ENCODE results near the gene WDR48.

Gene WDR48

DNA sequence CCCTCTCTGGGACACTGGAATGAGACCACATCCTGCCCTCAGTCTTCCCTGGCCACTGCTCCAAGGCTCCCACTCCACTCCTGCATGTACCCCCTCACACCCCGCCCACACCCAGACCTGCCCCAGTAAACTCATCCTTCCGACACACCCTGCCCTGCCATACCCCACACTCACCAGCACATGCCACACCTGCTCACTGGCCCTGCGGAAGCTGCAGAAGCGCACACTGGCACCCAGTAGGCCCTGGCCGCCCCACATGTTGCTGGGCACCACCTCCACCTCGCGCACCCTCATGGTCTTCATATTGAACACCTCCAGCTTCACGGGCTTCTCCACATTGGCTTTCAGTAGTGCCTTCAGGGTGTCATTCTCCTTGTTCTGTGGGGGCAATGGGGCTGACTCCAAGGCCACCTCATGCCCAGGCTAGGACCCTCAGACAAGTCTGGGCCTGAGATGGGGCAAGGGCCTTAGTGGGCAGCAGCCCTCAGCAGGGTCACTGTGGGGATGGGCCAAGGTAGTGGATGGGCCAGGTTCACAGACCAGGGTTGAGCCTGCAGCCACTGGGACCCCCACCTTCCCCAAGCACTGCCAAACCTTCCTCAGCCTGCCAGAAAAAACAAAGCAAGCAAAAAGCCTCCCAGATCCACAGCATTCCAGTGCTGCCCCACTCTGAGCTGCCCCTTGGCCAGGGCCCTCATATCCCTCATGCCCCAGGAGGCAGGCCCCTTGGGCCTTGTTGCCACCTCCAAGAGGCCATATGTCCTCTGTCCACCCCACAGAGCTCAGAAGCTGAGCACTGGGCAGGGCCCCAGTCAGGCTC is 50.9 kb downstream of the WDR48 start:
- no peak for DNase-seq

DNA sequence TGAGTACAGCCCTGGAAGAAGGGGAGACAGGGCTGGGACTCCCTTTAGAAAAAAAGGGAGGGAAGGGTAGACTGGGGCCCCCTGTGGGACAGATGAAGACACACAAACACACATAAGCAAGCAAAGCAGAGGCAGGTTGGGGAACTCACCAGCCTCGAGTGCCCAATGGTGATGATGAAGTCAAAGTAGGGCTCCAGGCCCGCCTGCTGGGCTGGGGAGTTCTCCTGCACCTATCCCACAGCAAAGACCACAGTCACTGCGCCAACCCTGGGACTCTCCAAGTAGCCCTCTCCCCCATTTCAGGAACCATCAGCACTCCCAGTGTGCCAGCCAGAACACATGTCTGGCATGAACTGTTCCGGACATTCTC is 51.5 kb downstream of the WDR48 start:
- no peak for DNase-seq

DNA sequence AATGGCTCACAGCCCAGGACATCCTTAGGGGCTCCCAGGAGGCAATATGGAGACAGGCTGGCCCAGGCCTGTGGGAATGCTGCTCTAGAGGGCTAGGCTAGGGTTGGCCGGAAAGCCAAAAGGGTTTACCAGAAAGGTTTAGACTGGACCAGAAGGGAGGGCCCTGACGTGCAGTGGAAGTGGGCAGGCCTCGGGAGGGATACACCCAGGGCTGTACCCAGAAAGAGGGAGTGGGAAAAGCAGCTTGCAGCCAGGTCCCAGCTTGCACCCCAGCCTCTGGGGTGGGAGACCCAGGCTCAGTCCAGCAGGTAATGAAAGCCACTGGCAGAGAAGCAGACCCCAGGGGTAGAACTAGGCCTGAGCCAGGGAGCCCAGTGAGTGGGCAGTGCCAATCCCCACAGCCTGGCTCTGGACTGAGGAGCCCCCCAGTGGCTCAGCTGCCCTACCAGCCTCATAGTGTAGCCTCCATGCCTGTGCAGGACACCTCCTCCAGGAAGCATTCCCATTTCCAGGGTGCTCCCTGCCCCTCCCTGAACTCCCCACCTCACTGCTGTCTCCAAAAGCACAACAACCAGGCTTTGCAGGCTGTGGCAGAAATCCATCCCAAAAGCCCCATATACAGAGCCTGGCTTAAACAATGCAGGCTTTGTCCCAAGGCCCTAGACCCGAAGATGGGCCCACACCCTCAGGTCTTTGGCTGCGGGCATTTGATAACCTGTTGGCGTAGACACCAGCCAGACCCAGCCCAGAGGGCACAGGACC is 52.2 kb downstream of the WDR48 start:
- DNase-seq = no peak

GRCh38 chr3:39104961-39105686 is 53.3 kb downstream of the WDR48 start:
- no peak for DNase-seq

DNA sequence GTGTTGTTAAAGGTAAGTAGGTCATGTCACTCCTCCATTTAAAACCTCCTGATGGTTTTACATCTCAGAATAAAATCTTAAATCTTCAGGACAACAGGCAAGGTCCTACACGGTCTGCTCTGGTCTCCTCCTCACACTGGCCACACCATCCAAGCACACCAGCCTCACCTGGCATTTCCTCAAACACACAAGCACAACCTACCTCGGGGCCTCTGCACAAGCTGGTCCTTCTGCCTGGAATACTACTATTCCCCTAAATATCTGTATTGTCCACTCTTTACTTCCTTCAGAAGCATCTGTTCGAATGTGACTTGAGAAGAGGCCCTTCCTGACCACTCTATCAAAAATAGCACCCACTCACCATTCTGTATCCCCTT is 53.9 kb downstream of the WDR48 start:
- DNase-seq = no peak

DNA sequence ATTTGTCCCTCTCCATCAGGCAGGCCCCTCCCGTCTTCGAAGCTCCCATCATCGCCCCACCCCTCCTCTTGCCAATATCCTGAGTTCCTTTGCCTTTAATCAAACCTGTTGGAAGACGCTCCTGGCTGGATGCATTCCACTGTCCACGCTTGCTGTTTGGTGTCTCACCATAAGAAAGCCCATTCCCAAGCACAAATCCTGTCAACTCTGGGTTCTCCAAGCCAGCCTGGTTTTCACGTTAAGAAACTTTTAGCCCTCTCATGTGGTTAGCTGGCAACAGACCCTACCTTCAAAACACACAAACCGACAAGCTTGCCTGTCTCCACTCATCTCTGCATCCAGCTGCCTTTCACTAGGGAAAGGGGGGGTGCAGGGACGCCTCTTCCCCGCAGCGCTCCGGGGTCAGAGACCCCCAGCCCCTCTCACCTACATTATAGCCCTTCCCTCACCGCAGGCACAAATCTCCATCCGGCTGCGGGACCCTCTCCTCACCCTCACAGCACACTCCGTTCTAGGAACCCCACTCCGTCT is 54.5 kb downstream of the WDR48 start:
- no peak for DNase-seq

- DNase-seq = no peak
Observed at GRCh38 chr3:39106851-39107387, 55.1 kb downstream of the WDR48 start.

- DNase-seq = peak; percentile 61
Observed at GRCh38 chr3:39107388-39108199, 55.8 kb downstream of the WDR48 start, which contains the start of the genes GORASP1 and TTC21A. Gene GORASP1 (minus strand): TSS chr3:39107627. CDS start chr3:39107541, 86 bp downstream. Gene TTC21A (plus strand): TSS chr3:39107680. CDS start chr3:39107838, 158 bp downstream.

DNA sequence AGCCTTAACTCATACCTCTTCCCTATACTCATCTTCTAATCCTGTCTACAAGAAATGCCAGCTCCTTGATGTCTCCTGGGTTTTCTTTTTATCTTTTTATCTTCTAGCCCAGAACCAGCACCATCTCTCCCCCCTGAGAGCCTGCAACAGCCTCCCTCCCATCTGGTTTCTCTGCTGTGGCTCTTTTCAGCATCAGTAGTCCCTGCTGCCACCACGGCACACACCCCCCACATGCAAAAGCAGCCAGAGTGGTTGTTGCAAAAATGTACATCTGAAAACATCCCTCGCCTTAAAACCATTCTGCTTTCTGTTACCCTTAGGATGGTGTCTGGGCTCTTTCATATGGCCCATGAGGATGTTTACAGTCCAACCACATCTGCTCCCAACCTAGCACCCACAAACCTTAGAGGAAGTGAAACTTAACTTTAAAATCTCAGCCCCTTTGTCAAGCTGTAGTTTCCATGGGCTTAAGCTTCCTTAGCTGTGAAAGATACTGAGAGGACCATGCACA is 56.4 kb downstream of the WDR48 start:
- DNase-seq = no peak

DNA sequence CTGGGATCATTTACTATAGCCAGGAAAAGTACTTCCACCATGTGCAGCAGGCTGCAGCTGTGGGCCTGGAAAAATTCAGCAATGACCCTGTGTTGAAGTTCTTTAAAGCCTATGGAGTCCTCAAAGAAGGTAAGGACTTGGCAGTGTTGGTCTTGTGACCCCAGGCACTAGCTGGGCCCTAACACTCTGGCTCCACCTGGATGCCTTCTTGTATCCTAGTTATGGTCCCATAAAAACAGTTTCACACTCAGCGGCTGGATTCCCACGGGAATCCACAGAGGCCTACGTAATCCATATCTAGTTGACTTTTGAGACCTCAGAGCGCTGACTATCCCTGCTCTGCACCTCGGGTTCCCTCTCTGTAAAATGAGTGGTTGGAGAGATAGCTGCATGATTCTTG is 57.3 kb downstream of the WDR48 start:
- DNase-seq = no peak

DNA sequence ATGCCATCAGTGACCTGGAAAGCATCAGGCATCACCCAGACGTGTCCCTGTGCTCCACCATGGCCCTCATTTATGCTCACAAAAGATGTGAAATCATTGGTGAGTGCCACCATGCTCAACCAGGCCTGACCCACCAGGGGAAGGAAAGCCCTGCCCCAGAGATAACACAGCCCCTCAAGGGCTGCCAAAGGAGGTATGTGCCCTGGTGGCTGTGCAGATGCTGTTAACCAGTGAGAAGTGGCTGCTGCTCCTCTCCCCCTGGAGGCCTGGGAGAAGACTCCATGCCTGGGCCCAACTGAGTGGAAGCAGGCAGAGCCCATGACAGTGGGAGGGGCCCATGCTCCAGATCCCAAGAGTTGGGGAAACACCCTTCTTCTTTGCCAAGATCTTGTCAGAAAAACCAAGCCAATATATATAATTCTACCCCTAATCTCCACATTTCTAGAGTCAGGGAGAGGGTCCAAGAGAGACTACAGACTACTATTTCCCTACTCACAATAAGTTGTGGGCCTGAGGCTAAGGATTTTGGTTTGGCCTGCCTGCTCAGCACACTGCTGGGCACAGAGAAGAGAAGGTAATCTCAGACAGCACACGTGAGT is 58.3 kb downstream of the WDR48 start:
- no peak for DNase-seq

DNA sequence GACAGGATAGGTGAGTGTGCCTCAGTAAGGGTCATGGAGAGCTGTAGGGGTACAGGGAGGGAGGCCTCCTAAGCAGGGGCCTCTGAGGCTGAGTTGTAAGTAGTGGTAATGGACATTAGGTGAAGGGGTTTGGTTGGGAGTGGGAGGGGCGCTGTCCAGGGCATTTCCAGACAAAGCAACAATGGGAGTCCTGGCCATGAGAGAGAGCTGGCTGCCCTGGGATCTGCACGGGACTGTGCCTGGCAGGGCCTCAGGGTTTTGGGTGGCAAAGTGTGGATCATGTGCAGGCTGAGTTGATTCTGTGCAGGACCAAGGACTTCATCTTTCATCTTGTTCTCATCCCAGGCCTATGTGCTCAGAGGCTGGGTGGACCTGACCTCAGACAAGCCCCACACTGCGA is 60.3 kb downstream of the WDR48 start:
- DNase-seq = no peak

GRCh38 chr3:39112535-39112934 is 60.7 kb downstream of the WDR48 start:
- DNase-seq = no peak

- DNase-seq = no peak
Observed at GRCh38 chr3:39113291-39113690, 61.5 kb downstream of the WDR48 start.

DNA sequence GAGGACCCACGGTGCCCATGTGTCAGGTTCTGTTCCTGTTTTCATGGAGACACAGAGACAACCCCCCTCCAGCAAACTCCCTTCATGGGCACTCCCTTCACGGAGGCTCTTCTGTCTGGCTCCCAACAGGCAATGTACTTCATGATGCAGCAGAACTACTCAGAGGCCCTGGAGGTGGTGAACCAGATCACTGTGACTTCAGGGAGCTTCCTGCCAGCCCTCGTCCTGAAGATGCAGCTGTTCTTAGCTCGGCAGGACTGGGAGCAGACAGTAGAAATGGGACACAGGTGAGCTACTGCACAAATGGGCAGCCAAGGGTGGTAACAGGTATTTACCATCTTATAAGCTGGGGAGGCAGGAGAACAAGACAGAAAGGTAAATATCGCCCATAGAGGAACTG is 62.6 kb downstream of the WDR48 start:
- no peak for DNase-seq

DNA sequence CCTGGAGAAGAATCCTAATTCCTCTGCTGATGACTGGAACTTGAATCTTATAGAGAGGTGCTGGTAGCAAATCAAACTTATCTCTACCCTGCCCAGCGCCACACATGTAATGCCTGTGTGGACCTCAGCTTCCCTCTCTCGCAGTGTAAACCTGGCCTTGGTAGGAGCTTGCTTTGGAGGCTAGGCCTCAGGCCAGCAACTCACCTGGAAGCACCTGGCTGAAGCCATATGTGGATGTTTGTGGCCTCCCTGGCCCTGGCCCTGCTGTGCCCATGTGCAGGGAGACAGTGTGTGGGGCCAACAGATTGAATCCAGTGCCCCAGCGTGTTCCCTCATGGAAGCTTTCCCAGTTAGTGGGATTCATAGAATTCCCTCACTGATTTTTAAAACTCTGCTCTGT is 64.1 kb downstream of the WDR48 start:
- no peak for DNase-seq

DNA sequence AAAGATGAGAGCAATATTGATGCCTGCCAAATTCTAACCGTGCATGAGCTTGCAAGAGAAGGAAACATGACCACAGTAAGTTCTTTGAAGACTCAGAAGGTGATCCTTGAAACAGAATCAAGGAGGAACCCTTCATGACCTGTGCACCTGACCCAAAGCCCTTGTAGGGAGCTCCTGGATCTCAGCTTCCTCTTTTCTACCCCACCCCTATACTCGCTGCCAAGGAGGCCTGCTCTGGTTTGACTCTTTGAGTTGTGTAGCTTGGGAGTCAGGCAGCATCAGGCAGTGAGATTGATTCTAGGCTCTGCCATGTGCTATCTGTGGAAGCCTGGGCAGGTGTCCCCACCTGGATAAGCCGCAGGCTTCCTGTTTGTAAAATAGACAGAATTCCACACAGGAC is 66.3 kb downstream of the WDR48 start:
- no peak for DNase-seq

DNA sequence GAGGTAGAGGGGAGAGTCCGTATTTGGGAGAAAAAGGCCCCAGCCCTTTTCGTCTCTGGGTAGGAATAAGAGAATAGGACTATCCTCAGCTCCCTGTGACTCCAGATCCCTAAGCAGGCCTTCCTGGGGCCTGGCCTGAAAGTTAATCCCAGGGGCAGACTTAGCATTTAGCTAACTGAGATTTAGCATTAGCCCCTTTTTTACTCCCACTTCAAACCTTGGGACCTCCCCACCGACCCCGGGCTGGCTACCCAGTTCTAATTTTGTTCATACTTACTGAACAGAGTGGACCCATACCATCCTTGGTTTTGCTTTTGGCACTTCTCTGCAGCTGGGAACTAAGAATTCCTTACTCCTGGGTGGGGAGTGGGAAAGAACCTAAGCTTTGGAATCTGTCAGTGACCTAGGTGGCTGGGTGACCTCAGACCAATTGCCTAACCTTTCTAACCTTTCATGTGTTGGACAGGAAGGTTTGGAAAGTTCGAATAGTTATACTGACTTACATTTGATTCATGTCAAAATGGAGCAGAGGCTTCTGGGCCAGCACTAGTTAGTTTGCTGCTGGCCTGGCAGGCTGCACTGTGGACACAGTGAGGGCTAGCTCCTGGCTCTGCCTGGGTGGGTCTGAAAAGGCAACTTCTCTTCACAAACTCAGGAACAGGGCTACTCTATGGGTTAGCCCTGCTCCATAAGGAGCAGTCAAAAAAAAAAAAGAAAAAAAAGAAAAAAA is 67.3 kb downstream of the WDR48 start:
- no peak for DNase-seq

GRCh38 chr3:39121621-39122020 is 69.8 kb downstream of the WDR48 start:
- DNase-seq = no peak

DNA sequence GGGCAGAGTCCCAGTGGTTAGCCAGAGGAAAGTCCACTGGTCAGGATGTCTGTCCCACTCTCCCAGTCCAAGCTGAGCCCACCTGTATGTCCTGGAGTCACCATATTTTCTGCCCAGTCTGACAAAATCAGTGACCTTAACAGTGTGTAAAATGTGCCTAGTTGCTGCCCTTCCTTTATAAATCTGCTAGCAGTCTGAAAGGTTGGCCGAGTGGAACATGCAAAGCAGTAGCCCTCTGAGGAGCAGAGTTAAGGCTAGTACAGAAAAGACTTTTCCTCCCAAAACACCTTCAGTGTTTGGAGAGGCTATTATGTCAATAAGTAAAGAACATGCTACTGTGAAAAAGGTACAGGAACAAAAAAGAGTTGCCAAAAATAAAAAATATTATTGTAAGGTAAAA is 71.0 kb downstream of the WDR48 start:
- DNase-seq = no peak
